Vagina (tissue), 2 donors: ENCODE results near the gene TAF10. TPM values are rescaled to one million over a fixed set of nuclear protein-coding genes. Genes with fewer than 3 reads are reported as not detected.
A peak's percentile ranks its signal among the peaks of the same experiment; 100 is the strongest.

Experiments
- DNase-seq, 2 donors: peaks; one replicate each; pipeline ENCODE4 v3.0.0-alpha.2; 2017; ENCODE audit errors: extremely low spot score in 2 of 2
- H3K27ac ChIP-seq: fragments of 200-600 bp; sonication (generic); one replicate; pipeline ENCODE4 v1.5.1; 2019
- H3K27me3 ChIP-seq: fragments of 200-600 bp; sonication (generic); one replicate; pipeline ENCODE4 v1.5.1; 2019
- H3K36me3 ChIP-seq, 2 donors: fragments of 200-600 bp; sonication (generic); one replicate each; pipeline ENCODE4 v1.5.1; 2017 to 2019
- H3K4me1 ChIP-seq: fragments of 200-600 bp; sonication (generic); one replicate; pipeline ENCODE4 v1.5.1; 2019
- H3K4me3 ChIP-seq, 2 donors: fragments of 200-600 bp; sonication (generic); 1 replicate in 1 of 2; 2 replicates in 1 of 2; pipeline ENCODE4 v1.5.1; 2016 to 2019
- H3K9me3 ChIP-seq: fragments of 200-600 bp; sonication (generic); one replicate; pipeline ENCODE4 v1.5.1; 2019
- CTCF ChIP-seq, 3 experiments: fragments of 450-650 bp in 2 of 3; fragments of 200-600 bp in 1 of 3; sonication (generic) in 1 of 3; IDR thresholded peaks; one replicate each; pipeline ENCODE4 v1.5.1; 2017 to 2019; ENCODE audit warnings: antibody characterized with exemption in 3 of 3, mild to moderate bottlenecking in 2 of 3, moderate library complexity in 2 of 3
- POLR2A ChIP-seq, 2 donors: fragments of 450-650 bp; IDR thresholded peaks; one replicate each; pipeline ENCODE4 v1.6.1; 2017; ENCODE audit warnings: antibody characterized with exemption in 2 of 2, mild to moderate bottlenecking in 2 of 2, moderate library complexity in 2 of 2
- POLR2AphosphoS5 ChIP-seq, 2 donors: sonication (generic); formaldehyde crosslinking; IDR thresholded peaks; one replicate each; pipeline ENCODE4 v1.9.0; 2017; ENCODE audit warnings: antibody characterized with exemption in 2 of 2, mild to moderate bottlenecking in 2 of 2, low read depth in 1 of 2; ENCODE audit not compliant: insufficient read depth in 1 of 2
- intact Hi-C: fragments of 100-400 bp; cut with DNase I; formaldehyde crosslinking; loops from one replicate; pipeline ENCODE4 v1.15.1; 2023
- total RNA-seq: library from RNA; depleted of rRNA; stranded (reverse); fragments of >200 nt; gene quantifications from one replicate; pipeline ENCODE4 v1.2.3, GENCODE V29; 2016

Gene TAF10
- total RNA-seq, 1 donor from 2014 or later = 48.1 TPM

GRCh38 chr11:6619004-6619745, 7.2 kb upstream of the TAF10 start, which contains the start of gene TPP1:
Gene TPP1 (minus strand): TSS chr11:6619422. CDS start chr11:6619400, 22 bp downstream.
- Histone ChIP-seq H3K4me3 (peak within 1 kb of the TSS; percentile 74 to 90), H3K36me3 (peaks cover 0 to 6% of the 10 kb centered on the region in 2 donors), H3K27ac (peak within 1 kb of the TSS; percentile 99), H3K9me3 (no peaks in the 10 kb centered on the region), H3K4me1 (peaks cover 17% of the 10 kb centered on the region), H3K27me3 (no peaks in the 10 kb centered on the region)
- TF ChIP-seq POLR2A (IDR thresholded peaks at IDR 0.05) (peak; percentile 44 to 79), POLR2AphosphoS5 (IDR thresholded peaks at IDR 0.05; ENCODE audit: insufficient read depth in 1 of 2, low read depth in 1 of 2) (peak; percentile 88 to 98), CTCF (IDR thresholded peaks at IDR 0.05) (peak in 1 of 3 experiments; percentile 12)
- intact Hi-C loops = no loop called here
- DNase-seq = peak in 1 of 2 donors; percentile 98

- no peak for DNase-seq
- peaks cover 0 to 6% of the 10 kb centered on the region in 2 donors for H3K36me3 ChIP-seq
- TF ChIP-seq POLR2AphosphoS5 (IDR thresholded peaks at IDR 0.05; ENCODE audit: insufficient read depth in 1 of 2, low read depth in 1 of 2) (peak in 1 of 2 donors; percentile 52), POLR2A (IDR thresholded peaks at IDR 0.05) (peak in 1 of 2 donors; percentile 20), CTCF (IDR thresholded peaks at IDR 0.05) (no peak)
- H3K9me3 ChIP-seq = no peaks in the 10 kb centered on the region
- H3K27ac ChIP-seq = peak overlapping the region; percentile 99
- H3K27me3 ChIP-seq = no peaks in the 10 kb centered on the region
- peaks cover 18% of the 10 kb centered on the region for H3K4me1 ChIP-seq
- H3K4me3 ChIP-seq = peak overlapping the region; percentile 74 to 90
- intact Hi-C loops = no loop called here
Measured at GRCh38 chr11:6618117-6619003, 6.3 kb upstream of the TAF10 start.

GRCh38 chr11:6617315-6617781, 5.3 kb upstream of the TAF10 start:
- Histone ChIP-seq H3K27me3 (no peaks in the 10 kb centered on the region), H3K4me1 (peaks cover 26% of the 10 kb centered on the region), H3K9me3 (no peaks in the 10 kb centered on the region), H3K27ac (peak overlapping the region; percentile 99), H3K4me3 (peak overlapping the region; percentile 74 to 90), H3K36me3 (peaks cover 0 to 6% of the 10 kb centered on the region in 2 donors)
- intact Hi-C loops = no loop called here
- TF ChIP-seq POLR2AphosphoS5 (IDR thresholded peaks at IDR 0.05; ENCODE audit: insufficient read depth in 1 of 2, low read depth in 1 of 2) (no peak), CTCF (IDR thresholded peaks at IDR 0.05) (no peak), POLR2A (IDR thresholded peaks at IDR 0.05) (no peak)
- no peak for DNase-seq

GRCh38 chr11:6616596-6617250, 4.7 kb upstream of the TAF10 start:
- Histone ChIP-seq H3K9me3 (no peaks in the 10 kb centered on the region), H3K27ac (peak overlapping the region; percentile 99), H3K4me1 (peaks cover 26% of the 10 kb centered on the region), H3K27me3 (no peaks in the 10 kb centered on the region), H3K4me3 (no peak overlapping the region), H3K36me3 (peaks cover 0 to 6% of the 10 kb centered on the region in 2 donors)
- DNase-seq = no peak
- TF ChIP-seq POLR2AphosphoS5 (IDR thresholded peaks at IDR 0.05; ENCODE audit: insufficient read depth in 1 of 2, low read depth in 1 of 2) (no peak), CTCF (IDR thresholded peaks at IDR 0.05) (no peak), POLR2A (IDR thresholded peaks at IDR 0.05) (no peak)
- intact Hi-C loops = no loop called here
